WTC11 (cell line): ENCODE measurements around the gene SBF1. TPM values are rescaled to one million over a fixed set of nuclear protein-coding genes. Genes with fewer than 3 reads are reported as not detected.

ENCODE experiments used
- ATAC-seq: fragments of 200-7000 bp; cut with Tn5 transposase; 2 replicates; pipeline ENCODE4 v1.10.0; 2021; ENCODE audit warnings: mild to moderate bottlenecking, moderate library complexity
- Bru-seq: library from RNA; stranded (reverse); fragments of 400-500 nt; gene quantifications from one replicate; lab custom pipeline; 2021; lab: Mats Ljungman, UMichigan
- CTCF ChIA-PET: fragments of 300-600 bp; sonication (Branson Sonifier 250); formaldehyde crosslinking; loops from one replicate; lab custom pipeline; 2021; ENCODE audit warnings: antibody characterized with exemption; lab: Charles Lee
- POLR2A ChIA-PET: fragments of 350-600 bp; sonication (Branson Sonifier 250); formaldehyde crosslinking; loops from one replicate; lab custom pipeline; 2021; ENCODE audit warnings: antibody characterized with exemption; lab: Charles Lee
- DNase-seq: peaks from one replicate; pipeline ENCODE4 v3.0.0; 2021; ENCODE audit warnings: low spot score
- H3K27ac Mint-ChIP-seq: 2 replicates; pipeline ENCODE4 v1.8.0; 2021; ENCODE audit warnings: mixed read lengths
- H3K27me3 Mint-ChIP-seq: 2 replicates; pipeline ENCODE4 v1.8.0; 2021; ENCODE audit warnings: low read depth, mild to moderate bottlenecking, moderate library complexity, mixed read lengths
- H3K36me3 Mint-ChIP-seq: 2 replicates; pipeline ENCODE4 v1.8.0; 2021; ENCODE audit warnings: mixed read lengths
- H3K4me1 Mint-ChIP-seq: 2 replicates; pipeline ENCODE4 v1.8.0; 2022; ENCODE audit warnings: mixed read lengths
- H3K4me3 Mint-ChIP-seq: 2 replicates; pipeline ENCODE4 v1.8.0; 2021; ENCODE audit warnings: mild to moderate bottlenecking, moderate library complexity, mixed read lengths
- H3K9me3 Mint-ChIP-seq: 2 replicates; pipeline ENCODE4 v1.8.0; 2021; ENCODE audit warnings: mixed read lengths
- NFYB ChIP-seq: sonication (generic); formaldehyde crosslinking; conservative IDR thresholded peaks from 2 replicates; pipeline ENCODE4 v1.8.0; 2022; ENCODE audit warnings: low read depth, missing genetic modification reagents
- NR3C1 ChIP-seq: sonication (generic); formaldehyde crosslinking; conservative IDR thresholded peaks from 2 replicates; pipeline ENCODE4 v1.8.1; 2023; ENCODE audit warnings: low read depth, mild to moderate bottlenecking, missing genetic modification reagents
- SMAD3 ChIP-seq: sonication (generic); formaldehyde crosslinking; IDR thresholded peaks from 2 replicates; pipeline ENCODE4 v1.8.0; 2022; ENCODE audit warnings: missing genetic modification reagents, mild to moderate bottlenecking, borderline replicate concordance
- SP1 ChIP-seq: sonication (generic); formaldehyde crosslinking; conservative IDR thresholded peaks from 2 replicates; pipeline ENCODE4 v1.8.1; 2022; ENCODE audit warnings: missing genetic modification reagents
- long read RNA-seq, 3 experiments: library from RNA in 1 of 3; library from capped mRNA in 1 of 3; library from polyadenylated mRNA in 1 of 3; unstranded in 2 of 3; stranded (forward) in 1 of 3; transcript quantifications; one replicate each; pipeline ENCODE4 v2.0.0, GENCODE V29; 2021
- total RNA-seq: library from RNA; stranded (reverse); gene quantifications from 3 replicates; pipeline ENCODE4 v1.2.3, GENCODE V29; 2021
- TF ChIP-seq, protein P1 (sequence below): fragments of 250-450 bp; sonication (Bioruptor Pico); IDR thresholded peaks from 2 replicates; pipeline ENCODE4 v1.9.0; 2021; ENCODE audit warnings: mild to moderate bottlenecking
- TF ChIP-seq, protein P2 (sequence below): sonication (generic); formaldehyde crosslinking; IDR thresholded peaks from 2 replicates; pipeline ENCODE4 v1.8.0; 2022; ENCODE audit warnings: mild to moderate bottlenecking, missing genetic modification reagents
- TF ChIP-seq, protein P3 (sequence below): sonication (generic); formaldehyde crosslinking; IDR thresholded peaks from 2 replicates; pipeline ENCODE4 v1.8.1; 2023; ENCODE audit warnings: mild to moderate bottlenecking, moderate library complexity, missing genetic modification reagents
- TF ChIP-seq, protein P4 (sequence below): fragments of 250-450 bp; sonication (Bioruptor Pico); IDR thresholded peaks from 2 replicates; pipeline ENCODE4 v1.8.0; 2021; ENCODE audit warnings: mild to moderate bottlenecking

Gene SBF1, protein sequence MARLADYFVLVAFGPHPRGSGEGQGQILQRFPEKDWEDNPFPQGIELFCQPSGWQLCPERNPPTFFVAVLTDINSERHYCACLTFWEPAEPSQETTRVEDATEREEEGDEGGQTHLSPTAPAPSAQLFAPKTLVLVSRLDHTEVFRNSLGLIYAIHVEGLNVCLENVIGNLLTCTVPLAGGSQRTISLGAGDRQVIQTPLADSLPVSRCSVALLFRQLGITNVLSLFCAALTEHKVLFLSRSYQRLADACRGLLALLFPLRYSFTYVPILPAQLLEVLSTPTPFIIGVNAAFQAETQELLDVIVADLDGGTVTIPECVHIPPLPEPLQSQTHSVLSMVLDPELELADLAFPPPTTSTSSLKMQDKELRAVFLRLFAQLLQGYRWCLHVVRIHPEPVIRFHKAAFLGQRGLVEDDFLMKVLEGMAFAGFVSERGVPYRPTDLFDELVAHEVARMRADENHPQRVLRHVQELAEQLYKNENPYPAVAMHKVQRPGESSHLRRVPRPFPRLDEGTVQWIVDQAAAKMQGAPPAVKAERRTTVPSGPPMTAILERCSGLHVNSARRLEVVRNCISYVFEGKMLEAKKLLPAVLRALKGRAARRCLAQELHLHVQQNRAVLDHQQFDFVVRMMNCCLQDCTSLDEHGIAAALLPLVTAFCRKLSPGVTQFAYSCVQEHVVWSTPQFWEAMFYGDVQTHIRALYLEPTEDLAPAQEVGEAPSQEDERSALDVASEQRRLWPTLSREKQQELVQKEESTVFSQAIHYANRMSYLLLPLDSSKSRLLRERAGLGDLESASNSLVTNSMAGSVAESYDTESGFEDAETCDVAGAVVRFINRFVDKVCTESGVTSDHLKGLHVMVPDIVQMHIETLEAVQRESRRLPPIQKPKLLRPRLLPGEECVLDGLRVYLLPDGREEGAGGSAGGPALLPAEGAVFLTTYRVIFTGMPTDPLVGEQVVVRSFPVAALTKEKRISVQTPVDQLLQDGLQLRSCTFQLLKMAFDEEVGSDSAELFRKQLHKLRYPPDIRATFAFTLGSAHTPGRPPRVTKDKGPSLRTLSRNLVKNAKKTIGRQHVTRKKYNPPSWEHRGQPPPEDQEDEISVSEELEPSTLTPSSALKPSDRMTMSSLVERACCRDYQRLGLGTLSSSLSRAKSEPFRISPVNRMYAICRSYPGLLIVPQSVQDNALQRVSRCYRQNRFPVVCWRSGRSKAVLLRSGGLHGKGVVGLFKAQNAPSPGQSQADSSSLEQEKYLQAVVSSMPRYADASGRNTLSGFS (N-terminal part only)
- 87.1 to 108 TPM (median 91.5 TPM) in 3 replicates for total RNA-seq
- Bru-seq, nascent RNA = percentile 50 among the genes with signal in this experiment
- long read RNA-seq, experiment 1, full-length matches to known transcripts = 77 of 235 reads
- long read RNA-seq, experiment 1, partial matches to known transcripts = 58 of 235 reads
- long read RNA-seq, experiment 1, other reads (novel, unspliced or antisense) = 100 of 235 reads
- long read RNA-seq, experiment 2, full-length matches to known transcripts = 5 of 56 reads
- long read RNA-seq, experiment 2, partial matches to known transcripts = 27 of 56 reads
- long read RNA-seq, experiment 2, other reads (novel, unspliced or antisense) = 24 of 56 reads
- long read RNA-seq, experiment 3, partial matches to known transcripts = 0 of 1 reads
- long read RNA-seq, experiment 3, other reads (novel, unspliced or antisense) = 1 of 1 reads

DNA sequence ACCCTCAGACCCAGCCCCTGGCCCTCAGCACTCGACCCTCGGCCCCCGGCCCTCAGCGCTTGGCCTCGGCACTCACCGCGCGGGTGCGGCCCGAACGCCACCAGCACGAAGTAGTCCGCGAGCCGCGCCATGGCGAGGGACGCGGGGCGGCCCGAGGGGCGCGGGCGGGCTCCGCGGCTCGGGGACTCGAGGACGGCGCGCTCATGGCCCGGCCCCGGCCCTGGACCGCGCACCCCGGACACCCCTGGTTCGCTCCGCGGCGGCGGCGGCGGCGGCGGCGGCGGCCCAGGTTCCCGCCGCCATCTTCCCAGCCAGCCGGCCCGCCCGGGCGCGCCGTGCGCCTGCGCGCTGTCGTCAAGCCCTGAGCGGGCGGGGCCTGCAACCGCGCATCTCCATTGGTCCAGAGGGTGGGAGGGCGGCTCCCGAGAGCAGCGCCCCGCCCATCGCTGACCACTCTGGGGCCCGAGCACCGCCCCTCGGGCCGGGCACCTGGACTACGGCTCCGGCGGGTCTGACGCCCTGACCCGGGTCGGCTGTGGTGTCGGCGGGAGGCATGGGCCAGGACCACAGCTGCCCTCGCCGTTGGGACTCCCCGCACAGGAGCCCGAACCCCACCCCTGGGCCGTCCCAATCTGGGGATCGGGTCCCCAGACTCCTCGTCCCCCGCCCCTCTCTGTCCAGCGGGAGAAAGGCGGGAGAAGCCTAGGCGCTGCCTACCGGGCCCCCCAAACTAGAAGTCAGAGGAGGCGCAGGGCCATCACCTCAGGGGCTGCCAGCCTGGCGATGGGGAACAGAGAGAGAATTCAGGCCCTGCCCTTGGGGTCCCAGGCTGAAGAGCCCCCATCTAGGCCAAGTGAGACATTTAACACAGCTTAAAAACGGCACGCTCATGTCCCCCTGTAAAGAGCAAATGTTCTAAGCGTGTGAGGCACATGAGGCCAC is at the start of gene SBF1:
SBF1 (minus strand) TSS at position 326 of the 942 bp plus-strand sequence; CDS start at position 131, 195 bp downstream.
- no peaks in the 10 kb centered on the region for H3K9me3 Mint-ChIP-seq
- TF ChIP-seq SMAD3 (no peak), SP1 (peak; percentile 91), NR3C1 (CRISPR knock-in tag) (no peak), NFYB (CRISPR knock-in tag) (0 out of 2 replicates have a peak, but pooled peaks have one; percentile 41)
- TF ChIP-seq, protein P1, sequence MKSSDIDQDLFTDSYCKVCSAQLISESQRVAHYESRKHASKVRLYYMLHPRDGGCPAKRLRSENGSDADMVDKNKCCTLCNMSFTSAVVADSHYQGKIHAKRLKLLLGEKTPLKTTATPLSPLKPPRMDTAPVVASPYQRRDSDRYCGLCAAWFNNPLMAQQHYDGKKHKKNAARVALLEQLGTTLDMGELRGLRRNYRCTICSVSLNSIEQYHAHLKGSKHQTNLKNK (CRISPR knock-in tag) = no peak
- TF ChIP-seq, protein P2, sequence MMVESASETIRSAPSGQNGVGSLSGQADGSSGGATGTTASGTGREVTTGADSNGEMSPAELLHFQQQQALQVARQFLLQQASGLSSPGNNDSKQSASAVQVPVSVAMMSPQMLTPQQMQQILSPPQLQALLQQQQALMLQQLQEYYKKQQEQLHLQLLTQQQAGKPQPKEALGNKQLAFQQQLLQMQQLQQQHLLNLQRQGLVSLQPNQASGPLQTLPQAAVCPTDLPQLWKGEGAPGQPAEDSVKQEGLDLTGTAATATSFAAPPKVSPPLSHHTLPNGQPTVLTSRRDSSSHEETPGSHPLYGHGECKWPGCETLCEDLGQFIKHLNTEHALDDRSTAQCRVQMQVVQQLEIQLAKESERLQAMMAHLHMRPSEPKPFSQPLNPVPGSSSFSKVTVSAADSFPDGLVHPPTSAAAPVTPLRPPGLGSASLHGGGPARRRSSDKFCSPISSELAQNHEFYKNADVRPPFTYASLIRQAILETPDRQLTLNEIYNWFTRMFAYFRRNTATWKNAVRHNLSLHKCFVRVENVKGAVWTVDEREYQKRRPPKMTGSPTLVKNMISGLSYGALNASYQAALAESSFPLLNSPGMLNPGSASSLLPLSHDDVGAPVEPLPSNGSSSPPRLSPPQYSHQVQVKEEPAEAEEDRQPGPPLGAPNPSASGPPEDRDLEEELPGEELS (CRISPR knock-in tag) = 0 out of 2 replicates have a peak, but pooled peaks have one; percentile 31
- TF ChIP-seq, protein P3, sequence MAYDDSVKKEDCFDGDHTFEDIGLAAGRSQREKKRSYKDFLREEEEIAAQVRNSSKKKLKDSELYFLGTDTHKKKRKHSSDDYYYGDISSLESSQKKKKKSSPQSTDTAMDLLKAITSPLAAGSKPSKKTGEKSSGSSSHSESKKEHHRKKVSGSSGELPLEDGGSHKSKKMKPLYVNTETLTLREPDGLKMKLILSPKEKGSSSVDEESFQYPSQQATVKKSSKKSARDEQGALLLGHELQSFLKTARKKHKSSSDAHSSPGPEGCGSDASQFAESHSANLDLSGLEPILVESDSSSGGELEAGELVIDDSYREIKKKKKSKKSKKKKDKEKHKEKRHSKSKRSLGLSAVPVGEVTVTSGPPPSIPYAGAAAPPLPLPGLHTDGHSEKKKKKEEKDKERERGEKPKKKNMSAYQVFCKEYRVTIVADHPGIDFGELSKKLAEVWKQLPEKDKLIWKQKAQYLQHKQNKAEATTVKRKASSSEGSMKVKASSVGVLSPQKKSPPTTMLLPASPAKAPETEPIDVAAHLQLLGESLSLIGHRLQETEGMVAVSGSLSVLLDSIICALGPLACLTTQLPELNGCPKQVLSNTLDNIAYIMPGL = no peak
- H3K4me3 Mint-ChIP-seq = peak within 1 kb of the TSS; percentile 87
- H3K27me3 Mint-ChIP-seq = peaks cover 31% of the 10 kb centered on the region
- H3K27ac Mint-ChIP-seq = peak within 1 kb of the TSS; percentile 76; the same call in 1 of the 2 replicates
- peak; percentile 93 for ATAC-seq
- ChIA-PET POLR2A (no interaction called here), CTCF (no interaction called here)
- H3K4me1 Mint-ChIP-seq = peaks cover 41% of the 10 kb centered on the region
- DNase-seq = peak; percentile 90
- H3K36me3 Mint-ChIP-seq = no peaks in the 10 kb centered on the region

DNA sequence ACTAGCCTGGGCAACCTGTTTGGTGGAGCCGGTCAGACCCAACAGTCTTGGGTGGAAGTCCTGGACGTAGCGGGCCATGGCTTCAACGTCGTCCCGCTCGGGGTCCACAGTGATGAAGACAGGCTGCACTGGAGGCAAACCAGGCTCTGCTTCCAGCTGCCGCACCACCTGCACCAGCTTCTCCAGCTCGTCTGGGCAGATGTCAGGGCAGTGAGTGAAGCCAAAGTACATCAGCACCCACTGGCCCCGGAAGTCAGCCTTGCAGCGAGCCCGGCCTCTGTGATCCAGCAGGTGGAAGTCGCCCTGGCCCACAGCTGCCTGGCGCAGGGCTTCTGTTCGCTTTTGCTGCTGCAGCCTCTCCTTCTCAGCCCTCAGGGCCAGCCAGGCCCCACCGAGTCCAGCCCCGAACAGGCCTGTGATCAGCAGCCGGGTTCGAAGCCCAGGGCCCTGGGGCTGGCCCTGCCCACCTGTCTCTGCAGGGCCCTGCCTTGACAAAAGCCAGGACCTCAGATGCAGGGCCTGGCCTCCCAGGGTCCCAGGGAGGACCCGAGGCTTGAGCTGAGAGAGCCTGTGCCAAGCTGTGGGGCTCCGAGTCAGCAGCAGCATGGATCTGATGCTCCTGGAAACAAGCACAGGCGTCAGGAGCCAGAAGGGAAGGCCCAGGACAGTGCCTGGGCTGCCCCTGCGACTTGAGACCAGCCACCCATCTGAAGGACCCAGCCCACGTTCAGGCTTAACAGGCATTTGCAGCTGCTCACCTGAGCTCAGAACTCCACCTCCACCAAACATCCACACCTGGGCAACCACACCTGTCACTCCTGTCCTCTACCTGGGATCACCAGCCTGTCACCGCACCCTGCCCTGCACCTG is 49.2 kb upstream of the SBF1 start:
- Mint-ChIP-seq H3K27ac (peak overlapping the region; percentile 84; the same call in 1 of the 2 replicates), H3K4me3 (peak overlapping the region; percentile 82), H3K4me1 (peaks cover 13% of the 10 kb centered on the region), H3K9me3 (no peaks in the 10 kb centered on the region), H3K27me3 (peaks cover 25% of the 10 kb centered on the region), H3K36me3 (peaks cover 7% of the 10 kb centered on the region)
- TF ChIP-seq, protein P4, sequence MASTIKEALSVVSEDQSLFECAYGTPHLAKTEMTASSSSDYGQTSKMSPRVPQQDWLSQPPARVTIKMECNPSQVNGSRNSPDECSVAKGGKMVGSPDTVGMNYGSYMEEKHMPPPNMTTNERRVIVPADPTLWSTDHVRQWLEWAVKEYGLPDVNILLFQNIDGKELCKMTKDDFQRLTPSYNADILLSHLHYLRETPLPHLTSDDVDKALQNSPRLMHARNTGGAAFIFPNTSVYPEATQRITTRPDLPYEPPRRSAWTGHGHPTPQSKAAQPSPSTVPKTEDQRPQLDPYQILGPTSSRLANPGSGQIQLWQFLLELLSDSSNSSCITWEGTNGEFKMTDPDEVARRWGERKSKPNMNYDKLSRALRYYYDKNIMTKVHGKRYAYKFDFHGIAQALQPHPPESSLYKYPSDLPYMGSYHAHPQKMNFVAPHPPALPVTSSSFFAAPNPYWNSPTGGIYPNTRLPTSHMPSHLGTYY = no peak
- DNase-seq (no peak), ATAC-seq (no peak)
- CTCF ChIA-PET = interaction anchor here (1.8 to 4.3 kb wide), 9 partner anchors 12 to 175 kb away, joined by 7 to 60 read pairs (median 15); partner anchors contain the start of genes ARSA, LMF2, NCAPH2 and SYCE3
- POLR2A ChIA-PET = interaction anchor here (1.3 to 2.3 kb wide), 2 partner anchors 14 to 16 kb away, joined by 4 to 13 read pairs; partner anchors contain the start of genes LMF2 and NCAPH2
